Activated CD4-positive, CD25-positive, alpha-beta regulatory T cell treated with anti-CD3 and anti-CD28 coated beads, Interleukin-2, amount 50 U/mL, for 16 hours (primary cell): ENCODE data around the gene UTP18.
"Not testable (repeated sequence)": the region's sequence is repeated elsewhere in the genome, so short reads cannot be mapped to it uniquely, and the experiment has no call there.

Experiments used
- DNase-seq: peaks from one replicate; pipeline ENCODE4 v3.0.0-alpha.2; 2020; ENCODE audit warnings: low read depth, low spot score

UTP18 gene

DNA sequence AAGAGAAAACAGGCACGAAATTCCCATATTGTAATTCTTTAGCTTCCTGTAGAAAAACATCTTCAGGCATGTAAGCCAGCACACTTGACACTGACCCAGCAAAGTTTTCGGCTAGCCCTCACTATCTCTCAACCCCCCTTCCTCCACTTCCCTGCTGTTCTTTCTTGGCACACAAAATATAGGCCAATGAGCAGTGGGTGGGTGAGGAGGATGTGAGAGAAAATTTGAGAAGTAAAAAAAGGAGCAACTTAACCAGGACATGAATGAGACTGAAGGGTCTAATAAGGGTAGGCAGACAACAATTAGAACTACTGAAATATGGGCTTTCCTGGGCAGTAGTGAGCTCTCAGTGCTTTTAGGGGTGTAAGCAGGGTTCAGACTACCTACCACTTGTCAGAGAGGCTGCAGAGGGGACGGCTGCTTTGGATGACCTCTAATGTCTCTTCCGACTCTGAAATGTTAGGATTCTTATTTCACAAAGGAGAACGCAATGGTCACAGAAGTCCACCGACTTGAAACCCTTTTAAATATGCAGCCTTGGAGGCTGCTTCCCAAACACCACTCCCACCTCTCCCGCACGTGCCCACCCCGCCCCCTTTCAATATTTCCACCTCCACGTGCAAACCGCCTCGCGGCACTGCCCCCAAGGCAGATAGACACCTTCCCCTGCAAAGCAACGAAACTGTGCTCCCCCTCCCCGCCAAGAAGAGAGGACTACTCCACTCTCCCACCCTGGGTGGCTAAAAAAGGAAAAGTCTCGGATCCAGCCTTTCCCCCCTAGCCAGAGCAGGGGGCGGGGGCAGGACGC, 1.4 kb upstream of the UTP18 start:
- no peak for DNase-seq

DNA sequence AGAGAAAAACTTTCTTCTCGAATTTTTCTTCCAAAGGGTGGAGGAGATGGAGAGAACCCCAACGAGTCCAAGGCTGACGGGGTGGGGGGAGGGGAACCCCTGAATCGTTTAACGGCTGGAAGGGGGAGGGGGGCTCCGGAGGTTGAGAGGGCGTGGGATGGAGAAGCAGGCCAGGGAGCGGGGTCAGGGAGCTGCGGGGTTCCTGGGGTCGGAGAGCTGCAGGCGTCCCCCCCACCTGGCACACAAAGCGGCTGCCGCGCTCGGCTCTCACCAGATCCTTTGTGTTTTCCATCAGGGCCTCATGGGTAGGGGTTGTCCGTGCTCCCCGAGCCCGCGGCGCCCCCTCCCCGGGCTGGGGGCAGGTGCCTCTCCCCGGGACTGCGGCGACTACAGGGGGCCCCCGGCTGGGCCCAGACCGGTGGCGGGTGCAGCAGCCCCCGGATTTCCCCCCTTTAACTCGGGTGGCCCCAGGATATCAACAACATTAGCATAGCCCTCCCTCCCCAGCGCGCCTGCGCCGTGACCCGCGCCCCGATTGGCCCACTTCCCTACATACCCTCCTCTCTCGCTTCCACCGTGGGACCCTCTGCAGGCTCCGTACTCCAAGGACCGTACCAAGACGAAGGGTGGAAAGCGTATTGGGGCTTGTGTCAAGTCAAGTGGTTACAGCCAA, 646 bp upstream of the UTP18 start, which contains the start of gene MBTD1:
Gene MBTD1, minus strand, starts transcription at position 486 of the 673 bp plus-strand sequence. CDS start 34,888 bp downstream, outside the sequence.
- DNase-seq: peak; percentile 91

DNA sequence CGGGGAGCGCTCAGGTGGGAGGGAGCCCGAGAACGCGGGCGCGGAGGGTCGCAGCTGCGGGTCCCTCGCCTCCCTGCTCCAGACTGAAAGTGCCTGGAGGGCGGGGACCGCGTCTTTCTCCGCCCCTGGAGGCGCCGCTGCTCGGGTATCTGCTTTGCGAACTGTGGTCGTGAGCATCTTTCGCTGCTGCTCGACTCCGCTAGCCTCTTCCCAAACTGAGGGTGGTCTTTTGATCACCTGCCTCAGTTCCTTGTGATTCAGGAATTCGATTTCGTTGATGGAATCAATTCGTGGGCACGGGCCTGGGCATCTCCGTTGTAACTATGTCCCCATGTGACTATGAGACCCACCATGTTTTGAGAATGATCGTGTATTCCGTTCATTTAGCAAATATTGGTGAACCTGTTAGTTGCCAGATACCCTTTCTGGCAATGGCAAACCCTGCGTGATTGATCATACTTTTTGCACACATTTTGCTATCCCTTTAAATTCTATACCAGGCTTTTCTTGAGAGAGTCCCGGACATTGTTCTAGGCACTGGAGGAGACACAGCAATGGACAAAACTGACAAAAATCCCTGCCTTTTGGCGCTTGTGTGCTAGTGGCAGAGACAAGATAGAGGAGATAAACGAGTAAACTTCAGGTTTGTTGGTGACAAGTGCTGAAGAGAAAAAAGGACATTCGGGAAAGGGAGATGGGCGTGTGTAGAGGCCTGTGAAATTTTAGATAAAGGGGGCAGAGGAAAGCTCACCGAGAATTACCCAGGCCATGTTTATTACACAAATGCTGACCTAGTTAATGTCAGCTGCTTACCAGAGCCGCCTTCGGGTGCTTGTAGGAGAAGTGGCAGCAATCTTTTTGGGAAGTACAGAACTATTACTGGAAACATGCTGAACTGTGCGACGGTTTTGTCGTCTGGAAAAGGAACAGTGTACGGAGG, 948 bp downstream of the UTP18 start:
- peak; percentile 64 for DNase-seq

DNA sequence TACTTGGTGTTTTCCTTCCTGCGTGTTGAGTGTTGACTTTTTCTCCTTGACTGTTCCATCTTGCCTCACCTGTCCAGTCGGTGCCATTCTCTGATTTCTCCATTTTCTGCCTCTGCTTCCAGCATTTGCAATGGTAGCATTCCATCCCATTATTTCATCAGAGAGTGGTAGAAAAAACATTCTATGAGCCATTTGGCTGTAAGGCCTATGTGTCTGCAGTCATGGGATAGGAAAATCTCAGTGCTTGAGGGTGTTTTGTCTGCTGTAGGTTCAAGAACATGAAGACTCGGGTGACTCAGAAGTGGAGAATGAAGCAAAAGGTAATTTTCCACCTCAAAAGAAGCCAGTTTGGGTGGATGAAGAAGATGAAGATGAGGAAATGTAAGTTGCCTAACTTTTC, 2.7 kb downstream of the UTP18 start:
- no peak for DNase-seq

DNA sequence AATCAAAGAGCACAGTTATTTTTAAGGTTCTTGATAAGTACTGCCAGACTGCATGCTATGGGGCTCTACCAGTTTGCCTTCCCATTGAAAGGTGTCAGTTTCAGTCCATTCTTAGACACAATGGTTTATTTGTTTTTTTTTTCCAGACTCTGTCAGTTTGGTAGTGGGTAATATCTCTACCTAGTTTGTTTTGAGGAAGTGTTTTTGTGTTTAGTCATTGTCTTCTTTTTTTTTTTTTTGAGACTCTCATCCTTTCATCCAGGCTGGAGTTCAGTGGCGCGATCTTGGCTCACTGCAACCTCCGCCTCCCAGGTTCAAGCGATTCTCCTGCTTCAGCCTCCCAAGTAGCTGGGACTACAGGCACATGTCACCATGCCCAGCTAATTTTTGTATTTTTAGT, 4.1 kb downstream of the UTP18 start:
- not testable (repeated sequence) for DNase-seq

DNA sequence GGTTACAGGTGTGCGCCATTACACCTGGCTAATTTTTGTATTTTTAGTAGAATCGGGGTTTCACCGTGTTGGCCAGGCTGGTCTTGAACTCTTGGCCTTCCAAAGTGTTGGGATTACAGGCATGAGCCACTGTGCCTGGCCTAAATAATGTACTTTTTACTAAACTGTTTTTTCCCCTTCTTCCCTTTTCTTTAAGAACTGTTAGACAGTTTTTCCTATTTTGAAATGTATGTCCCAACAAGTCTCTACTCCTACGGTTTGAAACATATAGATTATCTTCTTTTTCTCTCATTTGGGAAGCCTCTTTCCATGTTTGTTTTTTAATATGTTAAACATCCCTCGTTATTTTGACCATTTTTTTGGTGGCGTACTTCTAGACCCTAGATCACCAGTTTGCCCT, 9.6 kb downstream of the UTP18 start:
- no peak for DNase-seq

DNA sequence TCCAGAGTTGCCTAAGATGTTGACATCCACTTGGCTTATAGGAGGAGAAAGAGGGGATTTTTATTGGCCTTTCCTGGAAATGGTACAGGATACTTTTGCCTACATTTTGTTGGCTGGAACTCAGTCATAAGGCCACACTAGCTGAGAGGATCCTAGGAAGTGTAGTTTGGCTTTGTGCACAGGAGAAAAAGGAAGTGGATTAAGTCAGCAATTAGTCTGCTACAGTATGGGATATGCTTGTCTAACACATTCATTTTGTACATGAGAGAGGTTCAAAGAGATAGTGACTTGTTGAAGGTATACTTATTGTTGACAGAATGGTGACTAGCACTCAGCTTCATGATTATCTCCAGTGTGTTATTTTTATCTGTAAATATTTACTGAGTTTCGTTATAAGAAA, 10.3 kb downstream of the UTP18 start:
- DNase-seq: no peak

DNA sequence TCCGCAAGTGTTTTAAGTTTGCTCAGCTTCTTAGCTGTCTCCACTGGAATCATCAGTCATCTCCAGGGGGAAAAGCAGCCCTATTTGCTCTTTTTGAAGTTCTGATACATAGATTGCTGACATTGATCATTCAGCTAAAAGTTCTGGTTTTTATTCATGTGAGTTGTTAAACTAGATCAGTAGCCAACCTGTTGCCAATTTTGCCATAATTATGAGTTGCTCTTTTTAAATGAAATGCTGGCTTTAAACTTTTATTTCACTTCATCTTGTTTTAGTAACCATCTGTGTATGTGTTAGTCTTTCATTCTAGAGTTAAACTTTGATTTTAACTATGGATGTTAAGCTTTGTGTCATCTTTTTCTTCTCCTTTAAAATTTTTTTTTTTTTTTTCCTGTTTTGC, 12.5 kb downstream of the UTP18 start:
- no peak for DNase-seq

DNA sequence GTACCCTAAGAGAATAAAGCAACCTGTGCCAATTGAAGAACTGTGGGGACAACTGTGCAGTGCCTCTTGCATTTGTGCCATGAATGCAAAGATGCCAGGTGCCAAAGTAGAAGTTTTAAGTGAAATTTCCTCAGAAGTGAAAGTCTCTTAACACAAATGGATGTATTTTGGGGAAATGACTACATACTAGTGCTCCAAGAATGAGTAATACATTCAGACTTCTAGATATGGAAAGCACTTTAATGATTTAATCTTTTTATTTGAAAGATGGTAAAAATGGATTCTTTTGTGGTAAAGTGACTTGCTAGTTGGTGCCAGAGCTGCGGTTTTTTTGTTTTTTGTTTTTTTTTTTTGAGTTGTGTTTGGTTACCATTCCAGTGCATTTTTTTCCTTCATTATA, 15.0 kb downstream of the UTP18 start:
- DNase-seq: no peak

DNA sequence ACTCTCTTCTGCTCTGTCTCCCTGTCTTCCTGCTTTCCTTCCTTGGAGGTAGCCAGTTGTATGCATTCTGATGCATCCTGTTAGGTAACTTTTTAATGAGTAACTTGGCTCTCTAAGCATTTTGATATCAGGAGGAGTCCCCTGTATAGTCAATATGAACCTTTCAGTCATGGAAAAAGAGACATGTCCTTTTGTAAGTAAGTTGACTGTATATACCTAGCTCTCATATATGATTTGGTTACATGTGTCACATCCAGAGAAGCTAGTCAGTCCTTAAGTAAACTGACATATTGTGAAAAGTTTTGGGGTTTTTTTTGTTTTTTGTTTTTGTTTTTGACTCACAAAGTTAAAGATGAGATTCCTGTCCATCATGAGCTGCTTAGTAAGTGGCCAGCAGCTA, 18.8 kb downstream of the UTP18 start:
- DNase-seq: no peak

DNA sequence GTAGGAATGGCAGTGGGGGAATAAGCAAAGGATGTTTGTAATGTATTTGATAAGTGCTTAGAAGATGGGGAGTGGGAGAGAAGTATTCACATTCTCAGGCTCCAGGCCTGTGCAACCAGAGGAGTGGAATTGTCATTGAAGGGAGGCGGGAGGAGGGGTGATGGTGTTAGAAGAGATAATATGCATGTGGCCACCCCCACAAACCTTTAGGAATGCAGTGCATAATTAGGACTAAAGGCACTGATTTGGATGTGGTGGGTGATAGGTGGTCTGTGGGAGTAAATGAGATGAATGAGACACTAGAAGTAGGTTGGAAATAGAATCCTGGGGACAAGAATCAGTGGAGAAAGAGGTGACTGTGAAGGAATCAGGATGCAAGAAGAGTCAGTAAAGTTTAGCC, 27.1 kb downstream of the UTP18 start:
- DNase-seq: no peak

DNA sequence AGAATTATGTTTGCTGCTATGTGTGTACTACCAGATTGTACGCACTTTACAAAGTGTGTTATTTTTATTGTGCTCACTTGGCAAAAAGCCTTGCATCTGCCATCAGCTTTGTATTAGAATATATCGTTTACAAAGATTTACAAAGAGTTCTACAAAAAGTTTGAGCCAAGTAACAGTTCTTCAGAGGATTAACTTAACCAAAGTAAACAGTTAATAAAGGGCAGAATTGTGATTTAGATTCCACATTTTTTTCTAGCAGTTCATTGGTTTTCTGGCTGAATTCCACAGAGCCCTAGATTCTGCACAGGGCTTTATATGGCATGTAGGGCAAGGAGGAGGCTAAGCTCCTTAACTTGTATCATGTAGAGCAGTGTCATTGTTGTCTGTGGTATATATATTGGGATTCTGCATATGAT, 29.4 kb downstream of the UTP18 start:
- no peak for DNase-seq

DNA sequence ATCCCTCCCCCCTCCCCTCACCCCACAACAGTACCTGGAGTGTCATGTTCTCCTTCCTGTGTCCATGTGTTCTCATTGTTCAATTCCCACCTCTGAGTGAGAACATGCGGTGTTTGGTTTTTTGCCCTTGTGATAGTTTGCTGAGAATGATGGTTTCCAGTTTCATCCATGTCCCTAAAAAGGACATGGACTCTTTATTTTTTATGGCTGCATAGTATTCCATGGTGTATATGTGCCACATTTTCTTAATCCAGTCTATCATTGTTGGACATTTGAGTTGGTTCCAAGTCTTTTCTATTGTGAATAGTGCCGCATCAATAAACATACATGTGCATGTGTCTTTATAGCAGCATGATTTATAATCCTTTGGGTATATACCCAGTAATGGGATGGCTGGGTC, 34.0 kb downstream of the UTP18 start:
- DNase-seq: not testable (repeated sequence)

DNA sequence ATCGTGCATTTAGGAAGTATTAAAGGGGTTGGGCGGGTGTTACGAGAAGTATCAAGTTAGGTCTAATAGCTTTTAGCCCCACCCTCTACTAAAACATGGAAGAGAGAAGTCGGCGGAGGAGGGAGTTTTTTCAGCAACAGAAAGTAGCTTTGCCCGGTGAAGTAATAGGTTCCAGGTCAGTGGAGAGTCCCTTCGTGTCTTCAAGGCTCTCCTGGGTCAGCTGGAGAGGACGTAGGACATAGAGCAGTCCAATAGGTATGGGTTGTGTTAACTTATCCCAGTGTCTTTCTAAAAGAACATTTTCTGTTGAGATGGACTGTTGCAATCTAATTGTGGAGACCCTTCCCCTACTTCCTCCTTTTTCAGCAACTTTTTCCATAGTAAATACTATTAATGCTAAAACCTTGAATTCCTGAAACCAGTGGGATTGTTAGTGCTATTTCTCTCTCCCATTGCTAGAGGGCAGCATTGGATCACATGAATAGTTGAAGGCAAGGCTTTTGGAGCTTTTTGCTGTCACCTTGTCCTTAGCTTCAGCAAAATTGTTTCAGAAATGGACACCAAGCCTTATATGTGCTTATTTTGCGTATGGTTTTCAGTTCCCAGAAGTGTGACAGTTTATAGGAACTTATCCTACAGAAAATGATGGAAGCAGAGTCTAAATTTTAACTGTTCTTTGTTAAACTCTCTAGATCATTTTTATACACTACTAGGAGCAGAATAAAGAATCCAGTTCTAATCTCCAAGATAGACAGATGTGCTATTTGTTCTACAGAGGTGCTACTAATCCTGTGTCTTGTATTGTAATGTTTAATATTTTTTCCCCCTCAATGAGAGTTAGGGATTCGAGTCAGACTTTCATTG, 38.4 kb downstream of the UTP18 start:
- no peak for DNase-seq

DNA sequence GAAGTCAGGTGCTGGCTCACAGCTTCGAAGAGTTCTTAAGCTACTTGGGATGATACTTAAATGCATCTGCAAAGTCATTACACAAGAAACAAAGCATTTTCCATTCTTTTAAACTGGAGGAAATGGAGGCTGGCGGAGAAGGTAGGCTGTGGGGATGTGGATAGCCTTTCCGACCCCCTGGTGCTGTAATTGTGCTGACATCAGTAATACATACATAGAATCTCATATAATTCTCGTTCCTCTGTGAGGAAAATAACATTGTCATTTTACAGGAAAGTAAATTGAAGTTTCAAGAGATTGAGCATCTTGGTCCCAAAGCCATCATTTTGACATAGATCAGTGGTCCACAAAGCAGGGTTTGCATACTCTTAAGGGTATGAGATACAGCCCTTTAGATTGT, 39.5 kb downstream of the UTP18 start:
- no peak for DNase-seq

DNA sequence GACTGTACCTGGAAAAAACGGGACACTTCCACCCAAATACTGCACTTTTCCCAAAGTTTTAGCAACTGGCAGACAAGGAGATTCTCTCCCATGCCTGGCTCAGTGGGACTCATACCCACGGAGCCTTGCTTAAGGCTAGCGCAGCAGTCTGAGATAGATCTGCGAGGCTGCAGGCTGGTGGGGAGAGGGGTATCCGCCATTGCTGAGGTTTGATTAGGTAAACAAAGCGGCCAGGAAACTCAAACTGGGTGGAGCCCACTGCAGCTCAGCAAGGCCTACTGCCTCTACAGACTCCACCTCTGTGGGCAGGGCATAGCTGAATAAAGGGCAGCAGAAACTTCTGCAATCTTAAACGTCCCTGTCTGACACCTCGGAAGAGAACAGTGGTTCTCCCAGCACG, 44.8 kb downstream of the UTP18 start:
- no peak for DNase-seq

DNA sequence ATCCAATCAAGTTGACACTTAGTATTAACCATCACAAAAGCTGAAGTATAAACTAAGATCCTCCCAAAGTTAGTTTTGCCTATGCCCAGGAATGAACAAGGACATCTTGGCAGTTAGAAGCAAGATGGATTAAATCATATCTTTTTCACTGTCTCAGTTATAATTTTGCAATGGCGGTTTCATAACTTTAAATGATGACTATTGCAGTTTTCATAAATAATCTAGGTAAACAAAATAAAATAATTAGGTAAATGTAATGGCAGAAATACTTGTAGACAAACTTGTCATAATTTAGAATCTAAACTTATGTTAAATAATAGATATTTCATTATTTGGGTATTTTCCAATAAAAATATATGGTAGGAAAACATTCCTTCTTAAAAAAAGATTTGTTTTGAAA, 51.7 kb downstream of the UTP18 start:
- DNase-seq: not testable (repeated sequence)

DNA sequence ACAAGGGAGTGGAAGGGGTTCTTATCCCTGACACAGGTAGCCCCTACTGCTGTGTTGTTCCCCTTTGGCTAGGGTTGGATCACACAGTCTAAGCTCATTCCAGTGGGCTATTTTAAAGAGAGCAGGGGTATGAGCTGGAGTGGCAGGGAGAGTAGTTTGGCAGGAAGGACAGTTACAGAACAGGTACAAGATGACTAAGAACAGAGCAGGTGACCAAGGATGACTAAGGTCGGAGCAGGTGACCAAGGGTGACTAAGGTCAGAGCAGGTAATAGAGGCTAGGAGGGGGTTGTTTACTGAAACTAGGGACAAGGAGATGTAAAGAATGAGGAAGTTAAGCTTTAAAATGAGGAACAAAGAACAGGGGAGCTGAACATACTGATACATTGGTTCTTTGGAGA, 58.8 kb downstream of the UTP18 start:
- DNase-seq: no peak

DNA sequence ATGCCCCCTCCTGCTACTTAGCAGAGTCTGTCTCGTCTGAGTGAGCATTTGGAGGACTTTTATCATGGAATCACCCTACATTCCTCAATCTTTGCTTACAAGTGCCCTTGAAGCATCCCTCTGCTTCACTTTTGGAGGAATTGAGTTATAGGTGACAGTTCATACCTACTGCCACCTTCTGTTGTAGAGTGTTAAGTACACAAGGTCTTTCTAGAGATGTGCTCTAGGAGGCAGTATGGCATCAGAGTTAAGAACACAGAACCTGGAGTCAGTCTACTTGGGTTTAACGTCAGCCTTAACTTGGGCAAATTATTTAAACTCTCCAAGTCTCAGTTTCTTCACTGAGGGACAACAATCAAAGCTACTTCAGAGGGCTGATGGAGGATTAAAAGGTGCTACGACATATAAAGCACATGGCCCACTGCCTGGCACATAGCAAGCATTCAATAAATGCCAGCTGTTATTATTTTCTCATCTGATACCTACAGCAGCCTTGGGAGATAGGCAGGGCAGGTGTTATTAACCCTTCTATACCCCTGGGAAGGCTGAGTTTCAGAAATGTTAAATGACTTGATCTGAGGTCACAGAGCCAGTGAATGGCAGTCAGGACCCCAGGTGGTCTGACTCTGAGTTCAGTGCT, 62.2 kb downstream of the UTP18 start:
- no peak for DNase-seq

DNA sequence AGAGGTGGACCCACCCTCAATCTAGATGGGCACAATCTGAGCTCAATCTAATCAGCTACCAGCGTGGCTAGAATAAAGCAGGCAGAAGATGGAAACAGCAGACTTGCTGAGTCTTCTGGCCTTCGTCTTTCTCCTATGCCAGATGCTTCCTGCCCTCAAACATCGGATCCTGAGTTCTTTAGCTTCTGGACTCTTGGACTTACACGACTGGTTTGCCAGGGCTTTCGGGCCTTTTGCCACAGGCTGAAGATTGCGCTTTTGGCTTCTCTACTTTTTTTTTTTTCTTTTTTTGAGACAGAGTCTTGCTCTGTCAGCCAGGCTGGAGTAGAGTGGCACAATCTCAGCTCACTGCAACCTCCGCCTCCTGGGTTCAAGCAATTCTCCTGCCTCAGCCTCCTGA, 65.1 kb downstream of the UTP18 start:
- no peak for DNase-seq
